Endometrium (tissue), 2 donors: ENCODE measurements around the gene EPC1.

ENCODE experiments used
- FAIRE-seq: peaks from 2 replicates; lab custom pipeline; 2012; peaks lifted over from hg19 to GRCh38; lab: Jason Lieb, UNC
- donor health status: control.
- donor health status: control.

The EPC1 gene

DNA sequence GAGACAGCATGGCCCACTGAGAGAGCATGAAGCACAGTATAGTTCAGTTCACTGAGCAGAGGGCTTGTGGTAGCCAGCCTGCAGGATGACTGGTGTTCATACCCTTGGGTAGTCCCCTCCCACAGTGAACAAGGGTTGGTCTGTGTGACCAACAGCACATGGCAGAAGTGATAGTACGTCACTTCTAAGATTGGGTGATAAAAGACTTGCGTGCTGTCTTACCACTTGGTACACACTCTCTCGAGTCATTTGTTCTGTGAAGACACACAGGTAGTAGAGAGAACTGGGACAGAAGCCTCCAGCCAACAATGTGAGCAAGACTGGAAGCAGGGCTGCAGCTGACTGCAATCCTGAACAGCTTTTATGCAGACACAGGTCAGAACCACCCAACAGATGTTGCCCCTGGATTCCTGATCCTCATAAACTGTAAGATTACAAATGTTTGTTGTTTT, 14.6 kb downstream of the EPC1 start:
- no peak for FAIRE-seq

GRCh38 chr10:32331606-32332005, 15.4 kb downstream of the EPC1 start:
- peak; percentile 85 for FAIRE-seq

DNA sequence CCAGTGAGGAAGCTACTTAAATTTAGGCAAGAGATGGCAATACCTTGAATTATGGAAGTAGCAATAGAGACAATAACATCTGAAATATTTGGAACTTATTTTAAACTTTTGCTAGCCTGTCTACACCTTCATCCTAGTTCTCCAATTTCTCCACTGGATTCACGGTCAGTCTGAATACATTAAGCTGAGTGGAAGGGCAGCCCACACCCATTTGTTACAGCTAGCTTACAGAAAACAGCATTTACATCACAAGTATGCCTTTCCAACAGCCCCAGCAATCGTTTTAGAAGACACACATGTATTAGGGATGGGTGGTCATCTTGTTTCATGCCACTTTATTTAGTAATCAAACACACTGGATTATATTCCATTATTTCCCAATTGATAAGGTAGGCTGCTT, 16.7 kb downstream of the EPC1 start:
- FAIRE-seq: no peak

- FAIRE-seq: no peak
Measured at GRCh38 chr10:32329061-32329460, 17.9 kb downstream of the EPC1 start.

GRCh38 chr10:32328499-32328898, 18.5 kb downstream of the EPC1 start:
- FAIRE-seq: no peak

- no peak for FAIRE-seq
Measured at GRCh38 chr10:32327364-32327691, 19.6 kb downstream of the EPC1 start.

DNA sequence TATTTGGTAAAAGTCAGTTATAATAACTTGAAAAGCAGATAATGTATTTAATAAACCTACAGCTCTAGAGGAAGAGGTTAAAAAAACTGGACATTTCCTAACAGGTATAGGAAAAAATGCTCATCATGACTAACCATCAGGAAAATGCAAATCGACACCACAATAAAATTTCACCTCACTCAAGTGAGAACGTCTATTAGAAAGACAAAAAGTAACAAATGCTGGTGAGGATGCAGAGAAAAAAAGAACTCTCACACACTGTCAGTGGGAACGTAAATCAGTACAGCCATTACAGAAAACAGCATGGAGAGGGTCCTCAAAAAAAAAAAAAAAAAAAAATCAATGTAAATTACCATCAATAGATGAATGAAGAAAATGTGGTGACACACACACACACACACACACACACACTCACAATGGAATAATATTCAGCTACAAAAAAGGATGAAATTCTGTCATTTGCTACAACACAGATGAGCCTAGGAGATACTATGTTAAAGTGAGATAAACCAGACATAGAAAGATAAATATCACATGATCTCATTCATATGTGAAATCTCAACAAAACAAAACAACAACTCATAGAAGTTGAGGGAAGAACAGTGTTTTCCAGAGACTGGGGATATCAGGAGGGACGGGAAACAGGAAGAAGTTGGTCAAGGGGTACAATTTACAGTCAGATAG, 20.1 kb downstream of the EPC1 start:
- FAIRE-seq: no peak

DNA sequence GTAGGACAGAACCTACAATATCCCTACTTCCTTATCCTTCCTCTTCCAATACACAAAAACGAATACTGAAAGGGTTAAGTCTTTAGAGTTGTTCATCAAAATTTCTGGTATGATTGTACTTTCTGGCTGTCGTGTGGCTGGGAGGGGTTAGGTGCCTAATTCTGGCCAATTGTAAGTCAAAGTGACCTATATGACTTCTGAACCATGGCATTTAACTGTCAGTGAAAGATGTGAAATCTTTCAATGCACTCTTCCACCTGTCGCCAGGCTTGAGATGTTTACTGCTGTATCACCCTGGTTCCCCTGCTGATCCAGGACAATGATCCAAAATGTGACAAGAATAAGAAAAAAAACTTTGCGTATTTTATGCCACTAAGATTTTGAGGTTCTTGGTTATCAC, 20.8 kb downstream of the EPC1 start:
- FAIRE-seq: no peak

DNA sequence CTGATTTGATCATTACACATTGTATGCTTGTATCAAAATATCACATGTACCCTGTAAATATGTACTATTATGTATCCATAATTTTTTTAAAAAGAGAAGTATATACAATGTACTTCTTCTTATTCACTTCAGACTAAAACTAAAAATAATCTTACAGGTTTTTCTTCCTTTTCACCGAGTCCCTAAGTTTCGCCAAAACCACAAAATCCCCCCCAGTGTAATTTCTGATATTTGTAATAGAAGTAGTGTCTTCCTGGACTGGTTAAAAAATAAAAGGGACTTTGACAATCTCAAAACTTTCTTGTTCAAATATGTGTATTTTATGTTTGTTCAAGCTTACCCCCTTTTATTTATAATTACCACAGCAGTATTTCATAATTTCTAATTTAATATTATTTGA, 23.9 kb downstream of the EPC1 start:
- peak; percentile 18 for FAIRE-seq

DNA sequence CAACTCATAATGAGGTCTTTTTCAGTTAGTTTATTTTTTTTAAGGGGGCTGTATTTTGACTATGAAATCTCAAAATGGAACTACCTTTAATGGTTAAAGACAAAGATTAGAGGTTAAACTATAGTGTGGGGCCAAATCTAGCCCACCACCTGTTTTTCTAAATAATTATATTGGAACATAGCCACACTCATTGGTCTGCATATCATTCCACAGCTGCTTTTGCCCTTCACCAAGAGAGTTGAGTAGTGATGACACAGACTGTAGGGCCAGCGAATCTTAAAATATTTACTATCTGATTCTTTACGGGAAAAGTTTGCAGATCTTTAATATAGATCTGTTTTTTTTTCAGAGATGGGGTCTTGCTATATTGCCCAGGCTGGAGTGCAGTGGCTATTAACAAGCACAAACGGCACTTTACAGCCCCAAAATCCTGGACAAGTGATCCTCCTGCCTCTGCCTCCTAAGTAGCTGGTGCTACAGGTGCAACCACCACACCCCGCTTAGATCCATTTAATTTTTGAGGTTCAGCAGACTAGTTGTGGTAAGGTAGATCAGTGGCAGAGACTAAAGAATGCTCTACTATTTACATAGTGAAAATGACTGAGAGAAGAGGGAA, 25.8 kb downstream of the EPC1 start:
- no peak for FAIRE-seq

DNA sequence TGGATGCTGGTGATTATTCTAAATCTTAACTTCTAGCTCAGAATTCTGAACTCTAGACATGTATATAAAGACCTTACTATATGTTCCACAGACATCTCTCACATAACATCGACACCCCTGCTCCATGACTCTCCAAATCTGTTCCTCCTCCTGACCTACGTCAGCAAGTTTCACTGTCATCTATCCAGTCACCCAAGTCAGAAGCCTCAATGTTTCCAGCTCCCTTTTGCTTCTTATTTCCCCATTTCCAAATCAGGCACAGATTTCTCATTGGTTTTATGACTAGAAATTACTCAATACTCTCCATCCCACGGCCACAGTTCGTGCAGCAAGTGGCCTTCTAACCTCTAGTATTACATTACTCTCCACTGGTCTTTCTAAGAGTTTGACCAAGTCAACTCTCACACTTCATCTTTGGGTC, 28.5 kb downstream of the EPC1 start:
- FAIRE-seq: no peak

DNA sequence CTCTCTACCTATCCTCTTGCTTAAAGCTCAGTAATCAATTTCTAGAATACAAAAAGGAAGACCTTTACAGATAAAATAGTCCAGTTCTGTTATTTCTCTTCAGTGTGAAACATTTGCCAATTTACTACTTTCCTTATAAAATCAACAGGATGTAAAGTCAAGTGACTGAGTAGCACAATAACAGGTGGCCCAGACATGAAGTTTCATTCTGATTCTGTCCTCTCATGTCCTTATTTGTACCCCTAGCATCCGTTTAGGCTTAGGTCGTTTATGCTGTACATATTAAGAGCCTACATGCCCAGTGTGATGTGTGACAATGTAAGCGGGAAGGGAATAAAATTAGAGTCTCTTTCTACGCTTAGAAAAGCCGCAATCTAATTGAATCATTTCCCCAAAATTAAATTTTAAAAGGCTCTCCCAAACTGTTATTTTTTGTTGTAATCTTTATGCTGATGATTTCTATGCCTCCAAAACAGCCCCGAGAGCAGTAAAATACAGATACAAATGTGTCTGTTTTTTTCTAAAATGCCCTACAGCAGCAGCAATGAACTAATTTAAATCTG, 29.1 kb downstream of the EPC1 start:
- FAIRE-seq: no peak

GRCh38 chr10:32315424-32315823, 31.5 kb downstream of the EPC1 start:
- no peak for FAIRE-seq

- FAIRE-seq: no peak
Measured at GRCh38 chr10:32314588-32314987, 32.4 kb downstream of the EPC1 start.

DNA sequence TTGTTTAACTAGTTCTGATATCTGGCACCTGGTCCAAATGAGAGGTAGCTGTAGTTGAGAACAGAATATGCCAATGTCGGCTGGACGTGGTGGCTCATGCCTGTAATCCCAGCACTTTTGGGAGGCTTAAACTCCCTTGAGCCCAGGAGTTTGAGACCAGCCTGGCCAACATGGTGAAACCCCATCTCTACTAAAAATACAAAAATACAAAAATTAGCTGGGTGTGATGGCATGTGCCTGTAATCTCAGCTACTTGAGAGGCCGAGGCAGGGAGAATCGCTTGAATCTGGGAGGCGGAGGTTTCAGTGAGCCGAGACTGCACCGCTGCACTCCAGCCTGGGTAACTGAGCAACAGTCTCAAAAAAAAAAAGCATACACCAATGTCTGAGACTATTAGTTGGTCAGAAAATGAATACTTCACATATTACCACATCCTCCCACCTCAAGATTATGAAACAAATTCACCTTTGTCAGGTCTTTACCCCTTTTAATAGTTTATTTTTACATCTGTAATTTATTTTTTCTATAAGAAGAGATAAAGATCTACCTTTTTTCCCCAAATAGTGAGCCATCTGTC, 38.8 kb downstream of the EPC1 start:
- no peak for FAIRE-seq

GRCh38 chr10:32307609-32308008, 39.3 kb downstream of the EPC1 start:
- FAIRE-seq: no peak

- FAIRE-seq: no peak
Measured at GRCh38 chr10:32299354-32299980, 47.5 kb downstream of the EPC1 start.

- FAIRE-seq: no peak
Measured at GRCh38 chr10:32298075-32298812, 48.7 kb downstream of the EPC1 start.

GRCh38 chr10:32295027-32295426, 51.9 kb downstream of the EPC1 start:
- FAIRE-seq: no peak

DNA sequence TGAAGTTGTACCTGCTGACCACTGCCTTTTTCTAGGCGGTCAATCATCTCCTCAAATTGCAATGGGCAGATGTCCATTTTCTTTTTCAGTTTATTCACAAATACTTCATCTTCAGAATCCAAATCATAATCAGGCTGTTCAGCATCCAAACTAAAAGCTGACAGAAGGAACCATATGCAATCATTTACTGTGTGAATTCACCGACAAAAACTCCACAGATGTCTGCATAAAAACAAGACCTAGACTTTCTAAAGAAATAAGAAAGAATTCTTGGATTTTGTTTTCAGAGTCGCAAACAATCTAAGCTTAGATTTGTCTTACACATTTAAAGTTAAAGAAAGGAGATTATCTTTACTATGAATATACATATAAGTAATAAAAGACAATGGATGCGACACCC, 53.4 kb downstream of the EPC1 start:
- no peak for FAIRE-seq

GRCh38 chr10:32279795-32280194, 67.2 kb downstream of the EPC1 start:
- FAIRE-seq: no peak

GRCh38 chr10:32273336-32273735, 73.6 kb downstream of the EPC1 start:
- no peak for FAIRE-seq
